ENCODE data around the gene XAB2.

Gene XAB2

GRCh38 chr19:7632340-7633203 lies 3.2 kb upstream of the XAB2 start:
- DNase-seq (ENCODE audit: low read depth in 2 of 2) = no peak

- no peak for DNase-seq (ENCODE audit: low read depth in 2 of 2)
Observed at GRCh38 chr19:7631577-7631976, 2.2 kb upstream of the XAB2 start.

GRCh38 chr19:7628589-7629311 lies 595 bp downstream of the XAB2 start:
- DNase-seq (ENCODE audit: low read depth in 2 of 2) = no peak

- DNase-seq (ENCODE audit: low read depth in 2 of 2) = no peak
Observed at GRCh38 chr19:7627166-7627565, 2.2 kb downstream of the XAB2 start.

GRCh38 chr19:7625763-7626372 lies 3.5 kb downstream of the XAB2 start:
- no peak for DNase-seq (ENCODE audit: low read depth in 2 of 2)

- DNase-seq (ENCODE audit: low read depth in 2 of 2) = no peak
Observed at GRCh38 chr19:7624810-7625209, 4.5 kb downstream of the XAB2 start.

- no peak for DNase-seq (ENCODE audit: low read depth in 2 of 2)
Observed at GRCh38 chr19:7623725-7624603, 5.4 kb downstream of the XAB2 start.

GRCh38 chr19:7622933-7623685 lies 6.2 kb downstream of the XAB2 start:
- DNase-seq (ENCODE audit: low read depth in 2 of 2) = no peak

- DNase-seq (ENCODE audit: low read depth in 2 of 2) = no peak
Observed at GRCh38 chr19:7620442-7621412, 8.6 kb downstream of the XAB2 start.

- no peak for DNase-seq (ENCODE audit: low read depth in 2 of 2)
Observed at GRCh38 chr19:7619671-7620441, 9.5 kb downstream of the XAB2 start.

GRCh38 chr19:7618771-7619510 lies 10.4 kb downstream of the XAB2 start:
- no peak for DNase-seq (ENCODE audit: low read depth in 2 of 2)

- no peak for DNase-seq (ENCODE audit: low read depth in 2 of 2)
Observed at GRCh38 chr19:7618348-7618747, 11.0 kb downstream of the XAB2 start.

- no peak for DNase-seq (ENCODE audit: low read depth in 2 of 2)
Observed at GRCh38 chr19:7617735-7618134, 11.6 kb downstream of the XAB2 start.

GRCh38 chr19:7617172-7617571 lies 12.2 kb downstream of the XAB2 start:
- DNase-seq (ENCODE audit: low read depth in 2 of 2) = no peak

GRCh38 chr19:7614859-7615741 lies 14.2 kb downstream of the XAB2 start:
- no peak for DNase-seq (ENCODE audit: low read depth in 2 of 2)

GRCh38 chr19:7612282-7613274 lies 16.8 kb downstream of the XAB2 start:
- DNase-seq (ENCODE audit: low read depth in 2 of 2) = no peak

Measured in stimulated activated CD8-positive, alpha-beta memory T cell treated with anti-CD3 and anti-CD28 coated beads, Interleukin-7, amount 100 ng/mL, for 4 hours (primary cell).